ENCODE measurements around the gene GALNT3.

The GALNT3 gene

GRCh38 chr2:165793779-165794535 lies at the start of gene GALNT3:
GALNT3 (minus strand) TSS chr2:165794247; CDS start chr2:165770700, 23,547 bp downstream.
- DNase-seq: no peak

GRCh38 chr2:165843351-165843750 lies 49.3 kb upstream of the GALNT3 start:
- peak in 1 of 2 donors; percentile 97 for DNase-seq

GRCh38 chr2:165840333-165840958 lies 46.4 kb upstream of the GALNT3 start:
- no peak for DNase-seq

- no peak for DNase-seq
These were observed 45.6 kb upstream of the GALNT3 start for GRCh38 chr2:165839610-165840009.

- DNase-seq: no peak
These were observed 43.1 kb upstream of the GALNT3 start for GRCh38 chr2:165837122-165837521.

- no peak for DNase-seq
These were observed 41.3 kb upstream of the GALNT3 start for GRCh38 chr2:165835363-165835762.

- DNase-seq: no peak
These were observed 39.1 kb upstream of the GALNT3 start for GRCh38 chr2:165833156-165833555.

GRCh38 chr2:165827921-165828276 lies 33.9 kb upstream of the GALNT3 start:
- DNase-seq: no peak

GRCh38 chr2:165827016-165827920 lies 33.2 kb upstream of the GALNT3 start:
- no peak for DNase-seq

- DNase-seq: no peak
These were observed 31.0 kb upstream of the GALNT3 start for GRCh38 chr2:165825041-165825440.

GRCh38 chr2:165820296-165820695 lies 26.2 kb upstream of the GALNT3 start:
- peak in 1 of 2 donors; percentile 3 for DNase-seq

GRCh38 chr2:165818920-165819319 lies 24.9 kb upstream of the GALNT3 start:
- DNase-seq: no peak

- no peak for DNase-seq
These were observed 21.5 kb upstream of the GALNT3 start for GRCh38 chr2:165815299-165816141.

- no peak for DNase-seq
These were observed 20.4 kb upstream of the GALNT3 start for GRCh38 chr2:165814473-165814872.

GRCh38 chr2:165811592-165812370 lies 17.7 kb upstream of the GALNT3 start:
- DNase-seq: no peak

- no peak for DNase-seq
These were observed 16.4 kb upstream of the GALNT3 start for GRCh38 chr2:165810418-165810817.

GRCh38 chr2:165804719-165805118 lies 10.7 kb upstream of the GALNT3 start:
- DNase-seq: no peak

GRCh38 chr2:165803123-165803760 lies 9.2 kb upstream of the GALNT3 start:
- no peak for DNase-seq

- no peak for DNase-seq
These were observed 7.1 kb upstream of the GALNT3 start for GRCh38 chr2:165801176-165801575.

- DNase-seq: no peak
These were observed 2.9 kb upstream of the GALNT3 start for GRCh38 chr2:165796819-165797530.
